A549 (cell line): ENCODE results near the gene GRM4.

Experiments
- CEBPB ChIP-seq, 2 experiments: fragments of >200 bp in 1 of 2; sonication (Bioruptor Twin) in 1 of 2; formaldehyde crosslinking in 1 of 2; IDR thresholded peaks; 2 replicates each; pipeline ENCODE4 v1.6.1; 2012 to 2016
- CTCF ChIP-seq: fragments of >200 bp; sonication (Bioruptor Twin); formaldehyde crosslinking; IDR thresholded peaks from 3 replicates; pipeline ENCODE4 v1.5.1; 2016
- EP300 ChIP-seq, 2 experiments: fragments of >200 bp; sonication (Bioruptor Twin); formaldehyde crosslinking; IDR thresholded peaks; 2 replicates in 1 of 2; 3 replicates in 1 of 2; pipeline ENCODE4 v1.6.1; 2016 to 2017
- HMGXB4 ChIP-seq: fragments of 250-450 bp; sonication (Bioruptor Pico); IDR thresholded peaks from 2 replicates; pipeline ENCODE4 v1.5.0; 2021; ENCODE audit warnings: mild to moderate bottlenecking, moderate library complexity, borderline replicate concordance
- MAZ ChIP-seq: fragments of 150-350 bp; IDR thresholded peaks from 2 replicates; pipeline ENCODE4 v1.6.1; 2014; ENCODE audit warnings: antibody characterized with exemption, low read depth, low read length, borderline replicate concordance
- POLR2A ChIP-seq: IDR thresholded peaks from 2 replicates; pipeline ENCODE4 v1.6.1; 2012; ENCODE audit warnings: mild to moderate bottlenecking, low read length
- RARB ChIP-seq: fragments of 250-450 bp; sonication (Bioruptor Pico); IDR thresholded peaks from 2 replicates; pipeline ENCODE4 v1.8.0; 2021; ENCODE audit warnings: mild to moderate bottlenecking, moderate library complexity
- RFX5 ChIP-seq: fragments of 450-650 bp; IDR thresholded peaks from 2 replicates; pipeline ENCODE4 v1.7.1; 2014; ENCODE audit warnings: antibody characterized with exemption, mild to moderate bottlenecking, moderate library complexity
- USF2 ChIP-seq: fragments of 450-650 bp; IDR thresholded peaks from 2 replicates; pipeline ENCODE4 v1.6.1; 2014; ENCODE audit warnings: antibody characterized with exemption

- TF ChIP-seq HMGXB4 (CRISPR knock-in tag) (no peak), POLR2A (no peak), USF2 (no peak), RFX5 (no peak), EP300 (IDR thresholded peaks at IDR 0.05) (no peak), CTCF (no peak), CEBPB (IDR thresholded peaks at IDR 0.05) (no peak), RARB (CRISPR knock-in tag) (no peak), MAZ (no peak)
Measured at GRCh38 chr6:34028691-34029360, 117.1 kb downstream of the GRM4 start.
